K562 (cell line): ENCODE data around the gene AMZ2. TPM values are rescaled to one million over a fixed set of nuclear protein-coding genes. Genes with fewer than 3 reads are reported as not detected.

Experiments used
- ATAC-seq: fragments of 200-7000 bp; cut with Tn5 transposase; 3 replicates; pipeline ENCODE4 v1.9.1; 2020; ENCODE audit warnings: moderate library complexity
- BruUV-seq: library from RNA; stranded (reverse); fragments of 400-500 nt; replicated peaks from 2 replicates; lab custom pipeline; 2021; lab: Mats Ljungman, UMichigan
- CTCF ChIA-PET: fragments of 300-600 bp; formaldehyde crosslinking; extraction: SDS; loops from one replicate; lab custom pipeline; 2021; ENCODE audit warnings: low intra/inter-chr PET ratio; lab: Yijun Ruan, JAX
- POLR2A ChIA-PET: fragments of 300-600, 350-650 bp; sonication (Branson Sonifier 250); formaldehyde crosslinking; extraction: SDS; loops from one replicate; lab custom pipeline; 2021; ENCODE audit warnings: antibody characterized with exemption, inconsistent platforms; lab: Yijun Ruan, JAX
- DNase-seq, 4 experiments: peaks; one replicate each; pipeline versions ENCODE4 v3.0.0 to v3.0.0-alpha.2; 2011 to 2018; ENCODE audit warnings: low spot score in 3 of 4, mixed read lengths in 3 of 4; ENCODE audit errors: extremely low read depth in 1 of 4
- FAIRE-seq: peaks from 2 replicates; lab custom pipeline; 2011; peaks lifted over from hg19 to GRCh38; lab: Jason Lieb, UNC
- H2AFZ ChIP-seq: 2 replicates; pipeline ENCODE4 v1.6.0; 2011; ENCODE audit warnings: low read depth, low read length, control low read depth, inconsistent platforms
- H3K27ac ChIP-seq: fragments of 200-600 bp; 3 replicates; pipeline ENCODE4 v1.8.0; 2011; ENCODE audit warnings: low read depth, mild to moderate bottlenecking, control low read depth, inconsistent platforms, low read length, moderate library complexity, mixed read lengths; ENCODE audit errors: extremely low read depth
- H3K27me3 ChIP-seq, 2 experiments: fragments of 300-600 bp in 1 of 2; 2 replicates in 1 of 2; 3 replicates in 1 of 2; pipeline versions ENCODE4 v1.6.0 to v1.8.0; 2011; ENCODE audit warnings: inconsistent platforms in 2 of 2, low read length in 2 of 2, mild to moderate bottlenecking in 1 of 2, mixed read lengths in 1 of 2, moderate library complexity in 1 of 2; ENCODE audit not compliant: control insufficient read depth in 2 of 2, insufficient read depth in 2 of 2
- H3K36me3 ChIP-seq: fragments of 300-600 bp; 3 replicates; pipeline ENCODE4 v1.8.0; 2011; ENCODE audit warnings: mild to moderate bottlenecking, low read length, inconsistent platforms; ENCODE audit not compliant: control insufficient read depth, insufficient read depth
- H3K4me1 ChIP-seq, 2 experiments: fragments of 200-600 bp in 1 of 2; replicated peaks in 1 of 2; 2 replicates in 1 of 2; 3 replicates in 1 of 2; pipeline versions ENCODE4 v1.5.1 to v1.8.0; 2011; ENCODE audit warnings: inconsistent platforms in 2 of 2, low read length in 2 of 2, mild to moderate bottlenecking in 1 of 2, mixed read lengths in 1 of 2, moderate library complexity in 1 of 2; ENCODE audit not compliant: control insufficient read depth in 2 of 2, insufficient read depth in 2 of 2
- H3K4me2 ChIP-seq: 2 replicates; pipeline ENCODE4 v1.6.1; 2011; ENCODE audit warnings: low read length, control low read depth, inconsistent platforms, mixed read lengths; ENCODE audit not compliant: insufficient read depth
- H3K4me3 ChIP-seq: fragments of 200-600 bp; sonication (generic), shearing (Covaris generic); 2 replicates; pipeline ENCODE4 v1.5.1; 2016; ENCODE audit warnings: control low read depth, inconsistent platforms
- H3K79me2 ChIP-seq: fragments of 200-600 bp; 3 replicates; pipeline ENCODE4 v1.8.0; 2011; ENCODE audit warnings: low read length, inconsistent platforms; ENCODE audit not compliant: control insufficient read depth, insufficient read depth
- H3K9ac ChIP-seq, 2 experiments: 2 replicates each; pipeline versions ENCODE4 v1.6.0 to v1.6.1; 2011; ENCODE audit warnings: low read depth in 2 of 2, low read length in 2 of 2, control low read depth in 1 of 2, inconsistent platforms in 1 of 2, mild to moderate bottlenecking in 1 of 2, mixed read lengths in 1 of 2; ENCODE audit not compliant: insufficient read depth in 1 of 2
- H3K9me1 ChIP-seq: one replicate; pipeline ENCODE4 v1.6.0; 2011; ENCODE audit warnings: inconsistent platforms, mild to moderate bottlenecking, low read length, moderate library complexity; ENCODE audit not compliant: control insufficient read depth, insufficient read depth
- H3K9me3 ChIP-seq: replicated peaks from 2 replicates; pipeline ENCODE4 v1.5.1; 2011; ENCODE audit warnings: low read depth, low read length, inconsistent platforms; ENCODE audit not compliant: control insufficient read depth, insufficient read depth
- H4K20me1 ChIP-seq: replicated peaks from 2 replicates; pipeline ENCODE4 v1.6.1; 2011; ENCODE audit warnings: low read length, inconsistent platforms, mixed read lengths; ENCODE audit not compliant: control insufficient read depth, insufficient read depth
- ARHGAP35 ChIP-seq: fragments of 450-650 bp; IDR thresholded peaks from 2 replicates; pipeline ENCODE4 v1.6.1; 2018; ENCODE audit not compliant: partially characterized antibody
- EGR1 ChIP-seq: fragments of 450-650 bp; conservative IDR thresholded peaks from 2 replicates; pipeline ENCODE4 v1.6.1; 2017; ENCODE audit warnings: mild to moderate bottlenecking
- ELK1 ChIP-seq: sonication (generic); formaldehyde crosslinking; IDR thresholded peaks from 2 replicates; pipeline ENCODE4 v1.8.1; 2022; ENCODE audit warnings: missing genetic modification reagents
- HCFC1 ChIP-seq: IDR thresholded peaks from 2 replicates; pipeline ENCODE4 v1.6.1; 2012; ENCODE audit warnings: low read depth, low read length, improper control_type of control experiment
- HDAC3 ChIP-seq: fragments of 450-650 bp; IDR thresholded peaks from 2 replicates; pipeline ENCODE4 v1.6.1; 2018; ENCODE audit warnings: borderline replicate concordance, mild to moderate bottlenecking, moderate library complexity; ENCODE audit not compliant: partially characterized antibody
- NEUROD1 ChIP-seq: fragments of 150-350 bp; IDR thresholded peaks from 2 replicates; pipeline ENCODE4 v1.6.1; 2014; ENCODE audit warnings: borderline replicate concordance, low read length, low read depth; ENCODE audit not compliant: partially characterized antibody
- ZNF165 ChIP-seq: fragments of 250-450 bp; sonication (Bioruptor Pico); IDR thresholded peaks from 2 replicates; pipeline ENCODE4 v1.4.0; 2020; ENCODE audit warnings: borderline replicate concordance
- ZNF316 ChIP-seq: fragments of 450-650 bp; IDR thresholded peaks from 2 replicates; pipeline ENCODE4 v1.6.1; 2016
- ZNF407 ChIP-seq: fragments of 450-650 bp; IDR thresholded peaks from 2 replicates; pipeline ENCODE4 v1.6.1; 2016; ENCODE audit warnings: low read depth
- WGBS: fragments of 100-300 bp; shearing (Covaris generic); methylation state at CpG from one replicate; pipeline ENCODE4 v1.1.6; 2016; ENCODE audit warnings: low coverage, mixed read lengths; ENCODE audit not compliant: insufficient coverage; ENCODE audit errors: missing lambda C conversion rate; 5-methylcytosine and 5-hydroxymethylcytosine counted together
- in situ Hi-C: fragments of 300-500 bp; cut with MboI; formaldehyde crosslinking; loops from 4 replicates; pipeline ENCODE4 v1.15.0; 2018; ENCODE audit warnings: inconsistent platforms, mixed read lengths
- intact Hi-C: fragments of 100-400 bp; cut with micrococcal nuclease; formaldehyde crosslinking; loops from 2 replicates; pipeline ENCODE4 v1.14.2; 2022
- polyA plus RNA-seq, 8 experiments: library from polyadenylated mRNA; depleted of rRNA in 4 of 8; stranded (reverse) in 5 of 8; unstranded in 3 of 8; fragments of >200 nt; fragmentation: Nextera tagmentation in 2 of 8; fragmentation: Illumina TruSeq in 1 of 8; extraction: Ambion mirVana in 2 of 8; extraction: Trizol in 1 of 8; gene quantifications; 2 replicates each; pipeline versions ENCODE4 v1.2.1 to v1.2.3, GENCODE V29; 2011 to 2014; ENCODE audit warnings: inconsistent platforms in 1 of 8, missing spikeins in 1 of 8
- total RNA-seq, 7 experiments: library from RNA; depleted of rRNA in 6 of 7; stranded (reverse); fragments of >200 nt in 6 of 7; fragmentation: Illumina TruSeq in 2 of 7; extraction: Trizol in 2 of 7; gene quantifications; 2 replicates each; pipeline versions ENCODE4 v1.2.1 to v1.2.3, GENCODE V29; 2011 to 2021; ENCODE audit warnings: low replicate concordance in 1 of 7
- TF ChIP-seq, protein P1 (sequence below): fragments of 250-450 bp; sonication (Bioruptor Pico); IDR thresholded peaks from 2 replicates; pipeline ENCODE4 v1.8.0; 2022; ENCODE audit warnings: inconsistent platforms, mild to moderate bottlenecking, moderate library complexity, borderline replicate concordance
- TF ChIP-seq, protein P2 (sequence below): fragments of 250-450 bp; sonication (Bioruptor Pico); IDR thresholded peaks from 2 replicates; pipeline ENCODE4 v1.8.0; 2021; ENCODE audit warnings: moderate library complexity, mild to moderate bottlenecking, inconsistent platforms

The AMZ2 gene
- total and polyA plus RNA-seq, 9 of the 15 experiments (the other 6 are each of a cell fraction or from before 2014, with no cell fraction given) = 22.6 to 92.2 (median 52.6) TPM

DNA sequence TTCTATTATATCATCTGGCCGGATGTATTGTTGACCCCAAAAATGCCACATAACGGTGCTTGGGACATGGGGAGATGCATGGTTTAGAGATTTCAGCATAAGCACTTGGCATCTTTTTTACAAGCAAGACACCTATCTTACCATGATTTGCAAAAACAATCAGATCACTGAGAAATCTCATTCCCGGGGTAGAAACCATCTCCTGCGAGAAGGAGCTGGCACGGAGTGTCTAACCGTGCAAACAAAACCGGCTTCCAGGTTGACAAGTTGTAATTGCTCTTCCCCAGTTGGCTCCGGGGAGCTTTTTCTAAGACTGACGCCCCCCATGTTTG lies 42.1 kb downstream of the AMZ2 start:
- H2AFZ ChIP-seq = no peak overlapping the region
- TF ChIP-seq HCFC1 = no peak
- no peak for TF ChIP-seq ARHGAP35
- TF ChIP-seq EGR1 = no peak
- no peak for TF ChIP-seq HDAC3
- no peak for TF ChIP-seq ELK1 (CRISPR knock-in tag)
- TF ChIP-seq ZNF316 = no peak
- TF ChIP-seq, protein P1, sequence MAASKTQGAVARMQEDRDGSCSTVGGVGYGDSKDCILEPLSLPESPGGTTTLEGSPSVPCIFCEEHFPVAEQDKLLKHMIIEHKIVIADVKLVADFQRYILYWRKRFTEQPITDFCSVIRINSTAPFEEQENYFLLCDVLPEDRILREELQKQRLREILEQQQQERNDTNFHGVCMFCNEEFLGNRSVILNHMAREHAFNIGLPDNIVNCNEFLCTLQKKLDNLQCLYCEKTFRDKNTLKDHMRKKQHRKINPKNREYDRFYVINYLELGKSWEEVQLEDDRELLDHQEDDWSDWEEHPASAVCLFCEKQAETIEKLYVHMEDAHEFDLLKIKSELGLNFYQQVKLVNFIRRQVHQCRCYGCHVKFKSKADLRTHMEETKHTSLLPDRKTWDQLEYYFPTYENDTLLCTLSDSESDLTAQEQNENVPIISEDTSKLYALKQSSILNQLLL (CRISPR knock-in tag) = no peak
- no peak for TF ChIP-seq ZNF407
- no peak for TF ChIP-seq ZNF165
- TF ChIP-seq NEUROD1 = no peak
- TF ChIP-seq, protein P2, sequence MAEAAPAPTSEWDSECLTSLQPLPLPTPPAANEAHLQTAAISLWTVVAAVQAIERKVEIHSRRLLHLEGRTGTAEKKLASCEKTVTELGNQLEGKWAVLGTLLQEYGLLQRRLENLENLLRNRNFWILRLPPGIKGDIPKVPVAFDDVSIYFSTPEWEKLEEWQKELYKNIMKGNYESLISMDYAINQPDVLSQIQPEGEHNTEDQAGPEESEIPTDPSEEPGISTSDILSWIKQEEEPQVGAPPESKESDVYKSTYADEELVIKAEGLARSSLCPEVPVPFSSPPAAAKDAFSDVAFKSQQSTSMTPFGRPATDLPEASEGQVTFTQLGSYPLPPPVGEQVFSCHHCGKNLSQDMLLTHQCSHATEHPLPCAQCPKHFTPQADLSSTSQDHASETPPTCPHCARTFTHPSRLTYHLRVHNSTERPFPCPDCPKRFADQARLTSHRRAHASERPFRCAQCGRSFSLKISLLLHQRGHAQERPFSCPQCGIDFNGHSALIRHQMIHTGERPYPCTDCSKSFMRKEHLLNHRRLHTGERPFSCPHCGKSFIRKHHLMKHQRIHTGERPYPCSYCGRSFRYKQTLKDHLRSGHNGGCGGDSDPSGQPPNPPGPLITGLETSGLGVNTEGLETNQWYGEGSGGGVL (CRISPR knock-in tag) = no peak

More for the DNA sequence above, 42.1 kb downstream of the AMZ2 start:
- no peaks in the 10 kb centered on the region for H3K9me3 ChIP-seq
- CTCF ChIA-PET = no interaction called here
- H3K4me3 ChIP-seq = no peak overlapping the region
- no peak for FAIRE-seq
- no peak overlapping the region for H3K9ac ChIP-seq
- H3K27me3 ChIP-seq = peaks cover 0 to 2% of the 10 kb centered on the region in 2 experiments; a peak in 2 of 5 replicates
- no peak for ATAC-seq
- peaks cover 8 to 22% of the 10 kb centered on the region in 2 experiments for H3K4me1 ChIP-seq
- H3K79me2 ChIP-seq = no peaks in the 10 kb centered on the region
- no TSS peak for BruUV-seq
- H4K20me1 ChIP-seq = no peaks in the 10 kb centered on the region
- no peak for DNase-seq
- no peak overlapping the region for H3K4me2 ChIP-seq
- no peak overlapping the region for H3K27ac ChIP-seq
- POLR2A ChIA-PET = interaction anchor here (0.6 kb wide), 2 partner anchors 42 to 168 kb away, joined by 3 read pairs; partner anchors contain the start of gene AMZ2
- no peaks in the 10 kb centered on the region for H3K9me1 ChIP-seq
- H3K36me3 ChIP-seq = no peaks in the 10 kb centered on the region
- WGBS = 81% methylated on average over 9 of the region's 9 CpGs
- in situ Hi-C loops (no loop called here), intact Hi-C loops (no loop called here)
